Psoas muscle (tissue), 8 donors: ENCODE data around the gene PPM1B. TPM values are rescaled to one million over a fixed set of nuclear protein-coding genes. Genes with fewer than 3 reads are reported as not detected.
"Not testable (repeated sequence)": the region's sequence is repeated elsewhere in the genome, so short reads cannot be mapped to it uniquely, and the experiment has no call there.

Experiments
- ATAC-seq, 4 donors: fragments of 200-7000 bp; cut with Tn5 transposase; one replicate each; pipeline ENCODE4 v1.9.1; 2020; ENCODE audit warnings: moderate library complexity in 3 of 4, mild to moderate bottlenecking in 2 of 4
- DNase-seq, 2 donors: peaks; one replicate each; pipeline ENCODE4 v3.0.0-alpha.2; 2020
- H3K27ac ChIP-seq: fragments of 200-600 bp; one replicate; pipeline ENCODE4 v1.8.0; 2022
- H3K27me3 ChIP-seq, 3 donors: fragments of 200-600 bp in 1 of 3; one replicate each; pipeline versions ENCODE4 v1.6.1 to v1.8.0; 2013 to 2022; ENCODE audit warnings: low read length in 2 of 3, mild to moderate bottlenecking in 2 of 3, moderate library complexity in 1 of 3; ENCODE audit not compliant: insufficient read depth in 3 of 3
- H3K36me3 ChIP-seq, 2 donors: fragments of 200-600 bp in 1 of 2; one replicate each; pipeline versions ENCODE4 v1.6.1 to v1.8.0; 2013 to 2022; ENCODE audit warnings: low read depth in 1 of 2, mild to moderate bottlenecking in 1 of 2, moderate library complexity in 1 of 2; ENCODE audit not compliant: insufficient read depth in 1 of 2
- H3K4me1 ChIP-seq: fragments of 200-600 bp; one replicate; pipeline ENCODE4 v1.8.0; 2022
- H3K4me3 ChIP-seq: fragments of 200-600 bp; one replicate; pipeline ENCODE4 v1.8.0; 2022; ENCODE audit warnings: mild to moderate bottlenecking
- H3K9me3 ChIP-seq: fragments of 200-600 bp; one replicate; pipeline ENCODE4 v1.8.0; 2022
- CTCF ChIP-seq: fragments of 200-600 bp; IDR thresholded peaks from one replicate; pipeline ENCODE4 v1.8.0; 2022; ENCODE audit warnings: antibody characterized with exemption
- WGBS, 3 donors: extraction: QIAGEN DNeasy Blood & Tissue Kit; methylation state at CpG; one replicate each; pipeline versions ENCODE4 v1.1.6 to v1.1.7; 2013; 5-methylcytosine and 5-hydroxymethylcytosine counted together
- intact Hi-C, 2 donors: fragments of 100-400 bp; cut with DNase I; formaldehyde crosslinking; loops; one replicate each; pipeline versions ENCODE4 v1.11.0 to v1.14.2; 2022
- polyA plus RNA-seq, 3 donors: library from polyadenylated mRNA; stranded (reverse); fragments of 200-250 nt; gene quantifications; one replicate each; pipeline ENCODE4 v1.2.3, GENCODE V29; 2013
- total RNA-seq, 4 donors: library from RNA; stranded (reverse); fragmentation: NEBNext Ultra II Directional in 2 of 4; extraction: Animal tissue kit (Norgen Biotek cat#: 25700) in 2 of 4; gene quantifications; one replicate each; pipeline versions ENCODE4 v1.2.1 to v1.2.4, GENCODE V29; 2021 to 2023
- donor health status: healthy with polysubstance abuse.
- donor health status: DM: no; HTN: no; CAD: no; lungs with moderate emphysema.
- donor health status: Bipolar disorder and iron deficiency.
- donor health status: healthy.
- donor health status: DM: yes; HTN: yes; CAD: no.
- donor health status: DM: no; HTN: no; CAD: no.
- donor health status: DM: no; HTN: no; CAD: no.
- donor health status: DM: yes; HTN: yes; CAD: no.

The PPM1B gene
- total and polyA plus RNA-seq, 7 donors = 17.4 to 244 (median 112) TPM

DNA sequence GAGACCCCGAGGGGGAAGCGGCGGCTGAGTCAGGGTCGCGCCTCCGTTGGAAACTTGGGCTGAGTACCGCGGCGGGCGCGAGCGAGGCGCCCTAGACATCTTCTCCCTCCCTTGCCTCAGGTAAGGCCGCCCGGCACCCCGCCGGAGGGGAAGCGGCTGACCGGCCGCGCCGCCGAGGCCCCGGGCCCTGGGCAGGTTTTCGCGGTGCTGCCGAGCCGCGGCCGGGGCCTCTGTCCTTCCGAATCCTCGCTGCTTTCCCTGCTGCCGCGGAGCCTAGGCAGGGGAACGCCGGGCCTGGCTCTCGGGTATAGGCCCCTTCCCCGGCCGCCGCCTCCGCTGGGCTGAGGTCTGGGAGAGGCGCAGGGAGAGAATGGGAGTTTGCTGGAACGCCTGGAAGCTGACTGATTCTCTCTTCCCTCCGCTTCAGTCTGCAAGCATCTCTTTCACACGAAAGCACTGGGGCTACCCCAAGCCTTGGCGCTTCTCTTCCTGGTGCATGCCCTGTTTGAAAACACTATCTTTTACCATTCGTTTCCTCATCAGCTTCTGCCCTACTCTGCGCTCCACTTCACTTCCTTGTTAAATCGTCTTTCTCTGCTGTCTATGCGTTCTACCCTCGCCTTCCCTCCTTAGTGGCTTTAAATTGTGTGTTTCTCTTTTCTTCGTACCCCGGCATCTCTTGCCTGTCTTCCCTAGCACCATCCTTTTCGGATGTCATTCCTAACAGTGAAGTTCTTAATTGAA is 652 bp downstream of the PPM1B start:
- WGBS, 3 donors = 0% methylated on average over 32 to 54 of the region's 54 CpGs
- H3K27me3 ChIP-seq = no peaks in the 10 kb centered on the region
- H3K36me3 ChIP-seq = no peaks in the 10 kb centered on the region
- intact Hi-C loops = loop anchor here (2.0 to 10.0 kb wide), 3 partner anchors 43 to 85 kb away; no protein-coding TSS in a partner anchor
- peak; percentile 44 to 73 for DNase-seq
- H3K9me3 ChIP-seq = no peaks in the 10 kb centered on the region
- no peak for TF ChIP-seq CTCF
- H3K27ac ChIP-seq = peak overlapping the region; percentile 98
- peak overlapping the region; percentile 88 for H3K4me3 ChIP-seq
- peaks cover 25% of the 10 kb centered on the region for H3K4me1 ChIP-seq
- ATAC-seq = peak in 3 of 4 donors; percentile 0 to 23 (median 11)

- peaks cover 35% of the 10 kb centered on the region for H3K4me1 ChIP-seq
- DNase-seq (no peak), ATAC-seq (peak in 3 of 4 donors; percentile 31 to 69 (median 63))
- H3K27me3 ChIP-seq = no peaks in the 10 kb centered on the region
- H3K36me3 ChIP-seq = no peaks in the 10 kb centered on the region
- 1 to 3% (median 2%) methylated on average over 3 of the region's 3 CpGs for WGBS, 3 donors
- peak overlapping the region; percentile 88 for H3K4me3 ChIP-seq
- intact Hi-C loops = no loop called here
- H3K27ac ChIP-seq = peak overlapping the region; percentile 98
- no peak for TF ChIP-seq CTCF
- no peaks in the 10 kb centered on the region for H3K9me3 ChIP-seq
These were observed 1.6 kb downstream of the PPM1B start for GRCh38 chr2:44170311-44170717.

- Histone ChIP-seq H3K4me1 (peaks cover 38% of the 10 kb centered on the region), H3K27me3 (no peaks in the 10 kb centered on the region), H3K4me3 (peak overlapping the region; percentile 88), H3K36me3 (no peaks in the 10 kb centered on the region), H3K27ac (peak overlapping the region; percentile 98), H3K9me3 (no peaks in the 10 kb centered on the region)
- DNase-seq = no peak
- intact Hi-C loops = no loop called here
- peak in 1 of 4 donors; percentile 9 for ATAC-seq
- 6 to 23% (median 13%) methylated on average over 2 of the region's 2 CpGs for WGBS, 3 donors
- no peak for TF ChIP-seq CTCF
These were observed 2.3 kb downstream of the PPM1B start for GRCh38 chr2:44171018-44171417.

- H3K36me3 ChIP-seq, intact Hi-C loops, H3K27me3 ChIP-seq, H3K9me3 ChIP-seq: not testable (repeated sequence)
- H3K4me1 ChIP-seq = peaks cover 38% of the 10 kb centered on the region
- ATAC-seq = peak in 1 of 4 donors; percentile 17
- H3K4me3 ChIP-seq = peak overlapping the region; percentile 88
- DNase-seq = peak; percentile 22 to 67
- 38 to 72% (median 39%) methylated on average over 8 of the region's 8 CpGs for WGBS, 3 donors
- peak overlapping the region; percentile 98 for H3K27ac ChIP-seq
These were observed 2.8 kb downstream of the PPM1B start for GRCh38 chr2:44171442-44171841.

- Histone ChIP-seq H3K9me3 (no peaks in the 10 kb centered on the region), H3K36me3 (no peaks in the 10 kb centered on the region), H3K27ac (peak overlapping the region; percentile 98), H3K4me3 (no peak overlapping the region), H3K4me1 (peaks cover 41% of the 10 kb centered on the region), H3K27me3 (no peaks in the 10 kb centered on the region)
- 98 to 100% (median 99%) methylated on average over 4 of the region's 4 CpGs for WGBS, 3 donors
- ATAC-seq (no peak), DNase-seq (no peak)
- no peak for TF ChIP-seq CTCF
- intact Hi-C loops = no loop called here
These were observed 3.9 kb downstream of the PPM1B start for GRCh38 chr2:44172576-44172975.
